Kidney (tissue), 14 donors: ENCODE results near the gene CPSF7. TPM values are rescaled to one million over a fixed set of nuclear protein-coding genes. Genes with fewer than 3 reads are reported as not detected.
"Not testable (repeated sequence)": the region's sequence is repeated elsewhere in the genome, so short reads cannot be mapped to it uniquely, and the experiment has no call there.

Experiments
- DNase-seq, 5 donors: peaks; one replicate each; pipeline ENCODE4 v3.0.0-alpha.2; 2013 to 2020
- FAIRE-seq: peaks from 2 replicates; lab custom pipeline; 2012; peaks lifted over from hg19 to GRCh38; lab: Jason Lieb, UNC
- H3K27ac ChIP-seq, 2 donors: one replicate each; pipeline ENCODE4 v1.7.0; 2013; ENCODE audit warnings: low read depth in 2 of 2, low read length in 2 of 2, inconsistent platforms in 1 of 2
- H3K27me3 ChIP-seq: one replicate; pipeline ENCODE4 v1.7.1; 2013; ENCODE audit warnings: low read length, inconsistent platforms; ENCODE audit not compliant: control insufficient read depth, insufficient read depth
- H3K36me3 ChIP-seq, 3 donors: one replicate each; pipeline versions ENCODE4 v1.7.0 to v1.7.1; 2013; ENCODE audit warnings: low read length in 3 of 3, control low read depth in 1 of 3, inconsistent platforms in 1 of 3; ENCODE audit not compliant: insufficient read depth in 3 of 3, control insufficient read depth in 2 of 3
- H3K4me1 ChIP-seq, 3 donors: one replicate each; pipeline versions ENCODE4 v1.7.0 to v1.7.1; 2013; ENCODE audit warnings: low read length in 3 of 3, inconsistent platforms in 1 of 3, low read depth in 1 of 3; ENCODE audit not compliant: control insufficient read depth in 2 of 3, insufficient read depth in 2 of 3
- H3K4me3 ChIP-seq, 3 donors: one replicate each; pipeline versions ENCODE4 v1.7.0 to v1.8.1; 2013; ENCODE audit warnings: low read length in 3 of 3, control low read depth in 1 of 3, inconsistent platforms in 1 of 3
- H3K9ac ChIP-seq, 3 donors: one replicate each; pipeline versions ENCODE4 v1.7.0 to v1.7.1; 2013; ENCODE audit warnings: low read length in 3 of 3, control low read depth in 1 of 3, inconsistent platforms in 1 of 3
- H3K9me3 ChIP-seq, 3 donors: one replicate each; pipeline versions ENCODE4 v1.7.0 to v1.7.1; 2013; ENCODE audit warnings: low read length in 3 of 3, control low read depth in 1 of 3, inconsistent platforms in 1 of 3; ENCODE audit not compliant: control insufficient read depth in 2 of 3, insufficient read depth in 1 of 3
- CTCF ChIP-seq: IDR thresholded peaks from 3 replicates; pipeline ENCODE4 v1.5.1; 2012; ENCODE audit warnings: mild to moderate bottlenecking, moderate library complexity, borderline replicate concordance; ENCODE audit not compliant: insufficient read depth; ENCODE audit errors: extremely low read depth
- intact Hi-C: fragments of 100-400 bp; cut with DNase I; formaldehyde crosslinking; loops from one replicate; pipeline ENCODE4 v1.11.1; 2022
- polyA plus RNA-seq: library from polyadenylated mRNA; stranded (reverse); fragments of 350-450 nt; fragmentation: Illumina TruSeq; extraction: RNeasy Lipid Tissue Mini Kit (QIAGEN cat#74804); gene quantifications from one replicate; pipeline ENCODE4 v1.2.3, GENCODE V29; 2014; ENCODE audit warnings: low read depth, low replicate concordance; ENCODE audit not compliant: insufficient read depth
- total RNA-seq: library from RNA; stranded (reverse); fragmentation: NEBNext Ultra II Directional; extraction: Animal tissue kit (Norgen Biotek cat#: 25700); gene quantifications from one replicate; pipeline ENCODE4 v1.2.1, GENCODE V29; 2021
- donor health status: control.
- donor health status: control.
- donor health status: control.
- donor health status: control.
- donor health status: control.
- donor health status: DM: yes; HTN: yes; CAD: no.
- donor health status: Normal renal cell carcinoma (clear cell type).

Gene CPSF7
- total and polyA plus RNA-seq, 2 donors from 2014 or later: 28.4 to 94.5 TPM

DNA sequence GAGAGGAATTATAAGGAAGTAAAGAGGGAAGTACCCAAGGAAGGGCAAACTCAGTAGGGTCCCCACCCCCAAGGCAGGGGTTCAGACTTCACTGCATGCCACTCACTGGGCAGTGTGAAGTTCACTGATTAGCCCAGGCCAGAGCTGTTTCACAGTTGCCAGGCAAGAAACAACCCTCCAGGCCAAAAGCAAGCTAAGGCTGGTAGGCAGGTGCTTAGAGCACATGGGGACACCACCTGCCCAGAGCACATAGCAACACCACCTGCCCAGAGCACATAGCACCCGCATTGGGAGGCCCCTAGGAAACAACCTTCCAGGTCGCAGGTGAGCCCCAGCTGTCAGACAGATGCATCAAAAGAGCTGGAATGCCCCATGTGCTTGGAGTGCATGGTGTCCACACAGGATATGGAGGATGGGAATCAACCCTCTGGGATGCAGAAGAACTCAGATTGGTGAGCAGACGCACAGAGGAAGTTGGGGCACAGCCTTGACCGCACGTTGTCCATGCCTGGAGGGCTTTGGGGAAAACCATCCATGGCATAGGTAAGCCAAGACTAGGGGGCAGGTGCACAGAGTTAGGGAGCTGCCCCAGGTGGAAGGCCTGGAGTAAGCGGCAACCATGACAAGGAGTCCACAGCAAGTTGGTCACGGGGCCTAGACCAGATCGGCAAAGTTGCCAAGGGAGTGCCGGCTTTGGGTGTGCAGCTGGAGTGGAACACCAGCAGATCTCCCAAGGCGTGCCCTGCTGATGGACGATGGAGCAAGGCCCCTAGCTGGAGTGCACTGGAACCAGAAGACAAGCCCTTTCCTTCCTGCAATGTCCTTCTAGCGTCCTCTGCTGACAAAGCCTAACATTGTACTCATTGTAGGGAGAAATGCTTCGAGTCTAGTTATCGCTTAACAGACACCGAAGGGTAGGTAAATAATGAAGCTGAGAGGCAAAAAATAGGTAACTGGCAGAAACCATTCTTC is 45.2 kb downstream of the CPSF7 start:
- H3K27me3 ChIP-seq: no peaks in the 10 kb centered on the region
- DNase-seq (peak in 1 of 5 donors; percentile 23), FAIRE-seq (no peak)
- peak; percentile 29 for TF ChIP-seq CTCF
- no peaks in the 10 kb centered on the region for H3K36me3 ChIP-seq
- no peak overlapping the region for H3K27ac ChIP-seq
- H3K4me3 ChIP-seq: no peak overlapping the region
- H3K9me3 ChIP-seq: no peaks in the 10 kb centered on the region
- no peak overlapping the region for H3K9ac ChIP-seq
- peaks cover 0 to 4% (median 0%) of the 10 kb centered on the region in 3 donors for H3K4me1 ChIP-seq
- intact Hi-C loops: loop anchor here (5.0 kb wide), 1 partner anchor 47 kb away; no protein-coding TSS in a partner anchor

GRCh38 chr11:61383859-61384258 is 45.9 kb downstream of the CPSF7 start:
- H3K27ac ChIP-seq, H3K9me3 ChIP-seq, DNase-seq, H3K9ac ChIP-seq, H3K27me3 ChIP-seq, intact Hi-C loops, H3K4me1 ChIP-seq, FAIRE-seq, H3K36me3 ChIP-seq, H3K4me3 ChIP-seq: not testable (repeated sequence)

DNA sequence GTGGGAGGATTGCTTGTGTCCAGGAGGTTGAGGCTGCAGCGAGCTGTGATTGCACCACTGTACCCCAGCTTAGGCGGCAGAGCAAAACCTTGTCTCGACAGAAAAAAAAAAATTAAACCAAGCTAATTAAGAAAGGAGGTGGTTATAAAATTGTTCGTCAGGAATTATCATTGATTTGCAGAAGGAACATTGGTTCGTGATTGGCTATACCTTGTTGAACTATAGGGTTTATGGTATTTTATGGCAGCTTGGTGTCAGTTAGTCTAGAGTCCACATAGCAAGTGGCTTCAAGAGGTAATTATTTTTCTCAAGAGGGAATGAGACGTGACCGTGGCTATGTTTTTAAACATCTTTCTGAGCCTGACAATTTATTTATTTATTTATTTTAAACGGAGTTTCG is 48.9 kb downstream of the CPSF7 start:
- Histone ChIP-seq H3K36me3 (no peaks in the 10 kb centered on the region), H3K9ac (no peak overlapping the region), H3K27ac (no peak overlapping the region), H3K27me3 (no peaks in the 10 kb centered on the region), H3K4me1 (peaks cover 0 to 4% (median 0%) of the 10 kb centered on the region in 3 donors), H3K4me3 (no peak overlapping the region), H3K9me3 (no peaks in the 10 kb centered on the region)
- no peak for FAIRE-seq
- intact Hi-C loops: no loop called here
- no peak for TF ChIP-seq CTCF
- no peak for DNase-seq

DNA sequence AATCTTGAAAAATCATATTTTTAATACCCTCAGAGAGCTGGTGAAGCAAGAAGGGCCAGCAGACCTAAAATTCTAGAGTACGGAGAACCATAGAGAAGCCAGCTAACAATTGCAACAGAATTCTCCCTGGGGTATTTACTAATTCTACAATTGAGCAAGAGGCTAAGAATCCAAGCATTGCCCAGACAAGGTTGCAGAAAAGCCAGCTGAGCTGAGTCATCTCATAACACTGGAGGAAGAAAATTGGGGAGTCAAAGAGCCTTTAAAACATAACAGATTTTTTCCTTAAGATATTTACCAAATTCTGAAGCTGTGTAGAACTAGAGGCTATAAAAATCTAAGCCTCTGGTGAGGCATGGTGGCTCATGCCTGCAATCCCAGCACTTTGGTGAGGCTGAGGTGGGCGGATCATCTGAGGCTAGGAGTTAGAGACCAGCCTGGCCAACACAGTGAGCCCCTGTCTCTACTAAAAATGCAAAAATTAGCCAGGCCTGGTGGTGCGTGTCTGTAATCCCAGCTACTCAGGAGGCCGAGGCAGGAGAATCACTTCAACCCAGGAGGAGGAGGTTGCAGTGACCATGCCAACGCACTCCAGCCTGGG is 51.0 kb downstream of the CPSF7 start:
- H3K27ac ChIP-seq: no peak overlapping the region
- TF ChIP-seq CTCF: no peak
- H3K4me1 ChIP-seq: no peaks in the 10 kb centered on the region
- DNase-seq (no peak), FAIRE-seq (no peak)
- intact Hi-C loops: no loop called here
- no peaks in the 10 kb centered on the region for H3K27me3 ChIP-seq
- no peaks in the 10 kb centered on the region for H3K36me3 ChIP-seq
- H3K9ac ChIP-seq: no peak overlapping the region
- no peak overlapping the region for H3K4me3 ChIP-seq
- H3K9me3 ChIP-seq: no peaks in the 10 kb centered on the region
